ENCODE measurements around the gene SERINC2.

SERINC2 gene

GRCh38 chr1:31412732-31413404 lies at the start of gene SERINC2:
Gene SERINC2, plus strand, starts transcription at chr1:31413213. Its CDS starts 53 bp downstream, at chr1:31413266.
- TF ChIP-seq CTCF (conservative IDR thresholded peaks at IDR 0.05; ENCODE audit: low read length) = no peak
- peak within 1 kb of the TSS; percentile 87 for H3K4me3 ChIP-seq (ENCODE audit: low read length)
- no peak for DNase-seq (ENCODE audit: low read depth)

- H3K4me3 ChIP-seq (ENCODE audit: low read length) = no peak overlapping the region
- no peak for DNase-seq (ENCODE audit: low read depth)
- TF ChIP-seq CTCF (conservative IDR thresholded peaks at IDR 0.05; ENCODE audit: low read length) = no peak
Observed at GRCh38 chr1:31364561-31365250, 48.3 kb upstream of the SERINC2 start.

- no peak for DNase-seq (ENCODE audit: low read depth)
- TF ChIP-seq CTCF (conservative IDR thresholded peaks at IDR 0.05; ENCODE audit: low read length) = no peak
- H3K4me3 ChIP-seq (ENCODE audit: low read length) = no peak overlapping the region
Observed at GRCh38 chr1:31366796-31367195, 46.2 kb upstream of the SERINC2 start.

GRCh38 chr1:31368611-31369107 lies 44.4 kb upstream of the SERINC2 start:
- TF ChIP-seq CTCF (conservative IDR thresholded peaks at IDR 0.05; ENCODE audit: low read length) = no peak
- H3K4me3 ChIP-seq (ENCODE audit: low read length) = no peak overlapping the region
- DNase-seq (ENCODE audit: low read depth) = no peak

- no peak for DNase-seq (ENCODE audit: low read depth)
- TF ChIP-seq CTCF (conservative IDR thresholded peaks at IDR 0.05; ENCODE audit: low read length) = no peak
- no peak overlapping the region for H3K4me3 ChIP-seq (ENCODE audit: low read length)
Observed at GRCh38 chr1:31370021-31370420, 43.0 kb upstream of the SERINC2 start.

GRCh38 chr1:31370565-31370964 lies 42.4 kb upstream of the SERINC2 start:
- no peak for DNase-seq (ENCODE audit: low read depth)
- no peak overlapping the region for H3K4me3 ChIP-seq (ENCODE audit: low read length)
- TF ChIP-seq CTCF (conservative IDR thresholded peaks at IDR 0.05; ENCODE audit: low read length) = no peak

Data from AG10803 (cell line).